Astrocyte (in vitro differentiated cells and primary cell): ENCODE results near the gene EFCC1. TPM values are rescaled to one million over a fixed set of nuclear protein-coding genes. Genes with fewer than 3 reads are reported as not detected.

Source experiments
- total RNA-seq: library from RNA; stranded (reverse); gene quantifications from 2 replicates; pipeline ENCODE4 v1.2.1, GENCODE V29; 2021

Gene EFCC1
- total RNA-seq, 1 donor from 2014 or later: not detected

Other genes starting within 250 kb of the EFCC1 start
- 32.4 and 33.3 TPM in 2 replicates for gene ACAD9, start 121.7 kb upstream of the EFCC1 start, total RNA-seq
- gene CFAP92, start 7.2 kb upstream of the EFCC1 start, total RNA-seq: 0.10 and 0.52 TPM in 2 replicates
- gene GP9, start 59.5 kb downstream of the EFCC1 start, total RNA-seq: not detected in 2 replicates
- 34.5 and 35.0 TPM in 2 replicates for gene RAB43, start 120.5 kb downstream of the EFCC1 start, total RNA-seq
- 26.6 and 29.7 TPM in 2 replicates for gene ISY1, start 159.8 kb downstream of the EFCC1 start, total RNA-seq
- gene CNBP, start 182.6 kb downstream of the EFCC1 start, total RNA-seq: 206 and 227 TPM in 2 replicates
- gene COPG1, start 248.3 kb downstream of the EFCC1 start, total RNA-seq: 267 and 275 TPM in 2 replicates